BLaER1 treated with 17β-estradiol and CSF1 and Interleukin-3, amounts not matched to agents 10 nM and 100 nM (cell line): ENCODE results near the gene ELOVL7.
"Not testable (repeated sequence)": the region's sequence is repeated elsewhere in the genome, so short reads cannot be mapped to it uniquely, and the experiment has no call there.

ENCODE experiments used
- H3K27ac ChIP-seq, 11 experiments: shearing (Covaris generic); formaldehyde crosslinking; 2 replicates each; pipeline ENCODE4 v1.8.1; 2022
- H3K27me3 ChIP-seq, 11 experiments: shearing (Covaris generic); formaldehyde crosslinking; 2 replicates each; pipeline ENCODE4 v1.8.1; 2022
- H3K36me3 ChIP-seq, 11 experiments: shearing (Covaris generic); formaldehyde crosslinking; 2 replicates each; pipeline ENCODE4 v1.8.1; 2022
- H3K4me1 ChIP-seq, 10 experiments: shearing (Covaris generic); formaldehyde crosslinking; 2 replicates each; pipeline ENCODE4 v1.8.1; 2022
- H3K4me2 ChIP-seq, 11 experiments: shearing (Covaris generic); formaldehyde crosslinking; 2 replicates each; pipeline ENCODE4 v1.8.1; 2022
- H3K4me3 ChIP-seq, 10 experiments: shearing (Covaris generic); formaldehyde crosslinking; 2 replicates each; pipeline ENCODE4 v1.8.1; 2022
- H3K9ac ChIP-seq, 11 experiments: shearing (Covaris generic); formaldehyde crosslinking; 2 replicates each; pipeline ENCODE4 v1.8.1; 2022
- H3K9me3 ChIP-seq, 11 experiments: shearing (Covaris generic); formaldehyde crosslinking; replicated peaks in 1 of 11; 2 replicates each; pipeline ENCODE4 v1.8.1; 2022
- H4K20me1 ChIP-seq, 11 experiments: shearing (Covaris generic); formaldehyde crosslinking; 2 replicates each; pipeline ENCODE4 v1.8.1; 2022
- Cebpa-rat ChIP-seq, 11 experiments: shearing (Covaris generic); IDR thresholded peaks; 2 replicates each; pipeline ENCODE4 v1.8.1; 2022

ELOVL7 gene

GRCh38 chr5:60738933-60739332 lies 105.1 kb downstream of the ELOVL7 start:
- no peak overlapping the region for H3K27ac ChIP-seq
- no peak overlapping the region for H3K4me2 ChIP-seq
- H4K20me1 ChIP-seq = no peaks in the 10 kb centered on the region
- no peak for TF ChIP-seq Cebpa-rat (IDR thresholded peaks at IDR 0.05)
- peaks cover 16 to 29% (median 20%) of the 10 kb centered on the region in 11 experiments; a peak in 21 of 22 replicates for H3K9me3 ChIP-seq
- H3K27me3 ChIP-seq = no peaks in the 10 kb centered on the region
- H3K4me3 ChIP-seq = no peak overlapping the region
- no peaks in the 10 kb centered on the region for H3K4me1 ChIP-seq
- H3K9ac ChIP-seq = no peak overlapping the region
- H3K36me3 ChIP-seq = no peaks in the 10 kb centered on the region

GRCh38 chr5:60738461-60738860 lies 105.6 kb downstream of the ELOVL7 start:
- TF ChIP-seq Cebpa-rat (IDR thresholded peaks at IDR 0.05) = 0 out of 22 replicates have a peak, but pooled peaks of 1 of the 11 experiments have one; percentile 8
- Histone ChIP-seq H3K4me3 (no peak overlapping the region), H3K9ac (no peak overlapping the region)

GRCh38 chr5:60730858-60731257 lies 113.2 kb downstream of the ELOVL7 start:
- H3K27me3 ChIP-seq, H3K4me3 ChIP-seq, H3K9ac ChIP-seq, H3K27ac ChIP-seq, H3K9me3 ChIP-seq, H4K20me1 ChIP-seq, H3K36me3 ChIP-seq, H3K4me2 ChIP-seq, H3K4me1 ChIP-seq: not testable (repeated sequence)

More at GRCh38 chr5:60738461-60738860, 105.6 kb downstream of the ELOVL7 start:
- Histone ChIP-seq H3K36me3 (no peaks in the 10 kb centered on the region), H3K9me3 (peaks cover 16 to 29% (median 20%) of the 10 kb centered on the region in 11 experiments; a peak in 21 of 22 replicates), H4K20me1 (no peaks in the 10 kb centered on the region), H3K27ac (no peak overlapping the region), H3K27me3 (no peaks in the 10 kb centered on the region), H3K4me2 (no peak overlapping the region), H3K4me1 (no peaks in the 10 kb centered on the region)

GRCh38 chr5:60727033-60727679 lies 116.9 kb downstream of the ELOVL7 start:
- Histone ChIP-seq H3K9ac (no peak overlapping the region), H3K27ac (no peak overlapping the region), H4K20me1 (no peaks in the 10 kb centered on the region), H3K4me2 (no peak overlapping the region), H3K4me3 (no peak overlapping the region), H3K9me3 (peaks cover 0 to 8% (median 0%) of the 10 kb centered on the region in 11 experiments; a peak in 3 of 22 replicates), H3K36me3 (no peaks in the 10 kb centered on the region), H3K4me1 (no peaks in the 10 kb centered on the region), H3K27me3 (no peaks in the 10 kb centered on the region)
- TF ChIP-seq Cebpa-rat (IDR thresholded peaks at IDR 0.05) = no peak

GRCh38 chr5:60724126-60724525 lies 119.9 kb downstream of the ELOVL7 start:
- Histone ChIP-seq H3K9ac (no peak overlapping the region), H3K4me1 (0 out of 20 replicates have a peak, but pooled peaks cover 0 to 4% (median 0%) of the 10 kb centered on the region in 10 experiments), H3K9me3 (peaks cover 0 to 6% (median 0%) of the 10 kb centered on the region in 11 experiments; a peak in 3 of 22 replicates), H3K4me3 (no peak overlapping the region), H3K27ac (no peak overlapping the region), H3K36me3 (no peaks in the 10 kb centered on the region), H3K4me2 (no peak overlapping the region), H3K27me3 (no peaks in the 10 kb centered on the region), H4K20me1 (no peaks in the 10 kb centered on the region)
- no peak for TF ChIP-seq Cebpa-rat (IDR thresholded peaks at IDR 0.05)

GRCh38 chr5:60722416-60722815 lies 121.7 kb downstream of the ELOVL7 start:
- Histone ChIP-seq H3K4me1 (0 out of 20 replicates have a peak, but pooled peaks cover 0 to 4% (median 0%) of the 10 kb centered on the region in 10 experiments), H3K4me2 (no peak overlapping the region), H3K27ac (no peak overlapping the region), H3K27me3 (no peaks in the 10 kb centered on the region), H3K9me3 (peaks cover 0 to 3% (median 0%) of the 10 kb centered on the region in 11 experiments; a peak in 5 of 22 replicates), H4K20me1 (no peaks in the 10 kb centered on the region), H3K36me3 (no peaks in the 10 kb centered on the region), H3K9ac (no peak overlapping the region), H3K4me3 (no peak overlapping the region)
- no peak for TF ChIP-seq Cebpa-rat (IDR thresholded peaks at IDR 0.05)

- Histone ChIP-seq H3K36me3 (no peaks in the 10 kb centered on the region), H3K4me2 (peak overlapping the region in 2 of 11 experiments; percentile 38 to 44; a peak in 2 of 22 replicates), H4K20me1 (no peaks in the 10 kb centered on the region), H3K9ac (no peak overlapping the region), H3K4me1 (0 out of 20 replicates have a peak, but pooled peaks cover 0 to 4% (median 0%) of the 10 kb centered on the region in 10 experiments), H3K9me3 (peaks cover 0 to 19% (median 12%) of the 10 kb centered on the region in 11 experiments; a peak in 10 of 22 replicates), H3K27ac (no peak overlapping the region), H3K4me3 (no peak overlapping the region), H3K27me3 (no peaks in the 10 kb centered on the region)
- TF ChIP-seq Cebpa-rat (IDR thresholded peaks at IDR 0.05) = no peak
Observed at GRCh38 chr5:60719329-60719728, 124.7 kb downstream of the ELOVL7 start.

GRCh38 chr5:60718166-60718892 lies 125.7 kb downstream of the ELOVL7 start:
- H3K9ac ChIP-seq = no peak overlapping the region
- H3K27ac ChIP-seq = no peak overlapping the region
- no peaks in the 10 kb centered on the region for H3K36me3 ChIP-seq
- H3K9me3 ChIP-seq = peaks cover 0 to 19% (median 12%) of the 10 kb centered on the region in 11 experiments; a peak in 10 of 22 replicates
- no peaks in the 10 kb centered on the region for H4K20me1 ChIP-seq
- H3K4me1 ChIP-seq = 0 out of 20 replicates have a peak, but pooled peaks cover 0 to 4% (median 0%) of the 10 kb centered on the region in 10 experiments
- no peaks in the 10 kb centered on the region for H3K27me3 ChIP-seq
- no peak overlapping the region for H3K4me3 ChIP-seq
- no peak overlapping the region for H3K4me2 ChIP-seq
- TF ChIP-seq Cebpa-rat (IDR thresholded peaks at IDR 0.05) = no peak

GRCh38 chr5:60715201-60715928 lies 128.7 kb downstream of the ELOVL7 start:
- not testable (repeated sequence) for H3K4me1 ChIP-seq, H3K4me3 ChIP-seq

More at GRCh38 chr5:60715201-60715928, 128.7 kb downstream of the ELOVL7 start:
- not testable (repeated sequence) for H3K27ac ChIP-seq, H3K36me3 ChIP-seq, H3K9ac ChIP-seq, H3K27me3 ChIP-seq, H3K4me2 ChIP-seq, H4K20me1 ChIP-seq
- H3K9me3 ChIP-seq = peaks cover 0 to 19% (median 12%) of the 10 kb centered on the region in 11 experiments; a peak in 10 of 22 replicates
